ENCODE results near the gene INHA. TPM values are rescaled to one million over a fixed set of nuclear protein-coding genes. Genes with fewer than 3 reads are reported as not detected.
A peak's percentile ranks its signal among the peaks of the same experiment; 100 is the strongest.

INHA gene
- total RNA-seq, 1 donor from 2014 or later = 3.7 TPM

DNA sequence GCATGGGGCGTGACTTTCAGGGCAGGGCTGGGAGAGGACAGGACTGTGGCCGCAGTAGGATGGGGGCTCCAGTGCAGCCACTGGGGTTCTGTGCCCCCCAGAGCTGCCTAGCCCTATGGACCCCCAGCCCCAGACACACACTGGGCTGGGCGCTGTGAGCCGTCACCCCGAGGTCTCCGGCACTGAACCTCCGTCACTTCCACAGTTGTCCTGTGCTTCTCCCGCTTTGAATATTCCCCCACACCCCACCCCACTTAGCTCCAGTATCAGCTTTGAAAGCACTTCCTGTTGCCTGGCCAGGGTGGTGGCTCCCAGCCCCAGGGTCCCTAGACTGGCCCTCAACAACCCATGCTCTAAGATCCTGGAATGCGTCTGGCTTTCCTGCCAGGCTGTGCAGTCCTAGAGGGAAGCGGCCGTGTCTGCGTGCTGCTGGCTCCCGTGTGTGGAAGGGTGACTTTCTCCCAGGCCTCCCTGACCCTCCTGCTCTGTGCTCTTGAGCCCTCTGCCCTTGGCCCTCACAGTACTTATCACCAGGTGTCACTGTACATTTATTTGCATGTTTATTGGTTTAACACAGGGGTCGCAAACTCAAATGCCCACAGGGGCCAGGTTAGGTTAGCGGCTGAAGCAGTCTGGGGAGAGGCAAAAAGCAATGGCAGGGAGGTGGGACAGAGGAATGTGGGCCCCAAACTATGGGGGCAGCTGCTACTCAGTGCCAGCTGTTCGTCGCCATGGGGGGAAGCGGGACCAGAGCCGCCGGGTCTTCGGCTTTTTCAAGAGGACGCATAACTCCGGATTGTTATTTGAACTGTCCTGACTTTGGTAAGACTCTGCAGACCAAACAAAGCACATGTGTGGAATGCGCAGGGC lies 10.7 kb upstream of the INHA start:
- peaks cover 22% of the 10 kb centered on the region for H3K4me1 Mint-ChIP-seq
- H3K9me3 Mint-ChIP-seq = no peaks in the 10 kb centered on the region
- H3K27ac Mint-ChIP-seq = peak overlapping the region; percentile 6
- no peak for DNase-seq (ENCODE audit: low spot score in 2 of 2, unreplicated experiment in 2 of 2)
- peaks cover 37% of the 10 kb centered on the region for H3K36me3 Mint-ChIP-seq
- no peak overlapping the region for H3K4me3 Mint-ChIP-seq
- TF ChIP-seq, protein P1, sequence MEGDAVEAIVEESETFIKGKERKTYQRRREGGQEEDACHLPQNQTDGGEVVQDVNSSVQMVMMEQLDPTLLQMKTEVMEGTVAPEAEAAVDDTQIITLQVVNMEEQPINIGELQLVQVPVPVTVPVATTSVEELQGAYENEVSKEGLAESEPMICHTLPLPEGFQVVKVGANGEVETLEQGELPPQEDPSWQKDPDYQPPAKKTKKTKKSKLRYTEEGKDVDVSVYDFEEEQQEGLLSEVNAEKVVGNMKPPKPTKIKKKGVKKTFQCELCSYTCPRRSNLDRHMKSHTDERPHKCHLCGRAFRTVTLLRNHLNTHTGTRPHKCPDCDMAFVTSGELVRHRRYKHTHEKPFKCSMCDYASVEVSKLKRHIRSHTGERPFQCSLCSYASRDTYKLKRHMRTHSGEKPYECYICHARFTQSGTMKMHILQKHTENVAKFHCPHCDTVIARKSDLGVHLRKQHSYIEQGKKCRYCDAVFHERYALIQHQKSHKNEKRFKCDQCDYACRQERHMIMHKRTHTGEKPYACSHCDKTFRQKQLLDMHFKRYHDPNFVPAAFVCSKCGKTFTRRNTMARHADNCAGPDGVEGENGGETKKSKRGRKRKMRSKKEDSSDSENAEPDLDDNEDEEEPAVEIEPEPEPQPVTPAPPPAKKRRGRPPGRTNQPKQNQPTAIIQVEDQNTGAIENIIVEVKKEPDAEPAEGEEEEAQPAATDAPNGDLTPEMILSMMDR (IDR thresholded peaks at IDR 0.05; ENCODE audit: unreplicated experiment) = no peak
- H3K27me3 Mint-ChIP-seq (ENCODE audit: low read depth) = no peaks in the 10 kb centered on the region

- Mint-ChIP-seq H3K4me1 (peaks cover 22% of the 10 kb centered on the region), H3K36me3 (peaks cover 41% of the 10 kb centered on the region), H3K4me3 (no peak overlapping the region), H3K27me3 (ENCODE audit: low read depth) (no peaks in the 10 kb centered on the region), H3K27ac (no peak overlapping the region), H3K9me3 (no peaks in the 10 kb centered on the region)
- no peak for DNase-seq (ENCODE audit: low spot score in 2 of 2, unreplicated experiment in 2 of 2)
- TF ChIP-seq, protein P1 (IDR thresholded peaks at IDR 0.05; ENCODE audit: unreplicated experiment) = no peak
Measured at GRCh38 chr2:219562049-219563020, 9.8 kb upstream of the INHA start.

DNA sequence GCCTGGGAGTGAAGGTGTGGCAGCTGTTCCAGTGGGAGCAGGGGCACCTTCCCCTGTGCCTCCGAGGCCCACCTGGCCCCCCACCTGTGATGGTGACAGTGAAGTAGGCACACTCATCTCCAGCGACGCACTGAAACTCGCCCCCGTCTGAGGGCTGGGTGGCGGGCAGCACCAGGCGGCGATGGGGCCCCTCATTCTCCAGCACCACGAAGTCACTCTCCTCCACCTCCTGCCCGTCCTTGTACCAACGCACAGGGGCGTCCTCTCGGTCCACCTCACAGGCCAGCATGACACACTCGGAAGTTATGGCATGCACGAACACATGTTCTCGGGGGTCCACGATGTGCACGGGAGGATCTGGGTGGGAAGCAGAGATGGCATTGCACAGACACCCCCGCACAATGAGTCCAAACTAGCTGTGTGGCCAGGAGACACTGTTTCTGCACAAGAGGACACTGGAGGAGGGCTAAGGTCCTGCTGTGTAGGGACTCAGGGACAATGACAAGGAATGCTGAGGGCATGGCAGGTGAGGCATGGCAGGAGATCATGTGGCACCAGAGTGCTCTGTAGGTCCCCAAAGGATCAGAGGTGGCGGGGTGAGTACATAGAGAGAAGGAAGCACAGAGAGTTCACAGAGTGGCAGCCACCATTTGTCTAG lies 8.7 kb upstream of the INHA start:
- Mint-ChIP-seq H3K27ac (no peak overlapping the region), H3K4me1 (peaks cover 24% of the 10 kb centered on the region), H3K27me3 (ENCODE audit: low read depth) (no peaks in the 10 kb centered on the region), H3K9me3 (no peaks in the 10 kb centered on the region), H3K36me3 (peaks cover 44% of the 10 kb centered on the region), H3K4me3 (no peak overlapping the region)
- TF ChIP-seq, protein P1 (IDR thresholded peaks at IDR 0.05; ENCODE audit: unreplicated experiment) = no peak
- no peak for DNase-seq (ENCODE audit: low spot score in 2 of 2, unreplicated experiment in 2 of 2)

DNA sequence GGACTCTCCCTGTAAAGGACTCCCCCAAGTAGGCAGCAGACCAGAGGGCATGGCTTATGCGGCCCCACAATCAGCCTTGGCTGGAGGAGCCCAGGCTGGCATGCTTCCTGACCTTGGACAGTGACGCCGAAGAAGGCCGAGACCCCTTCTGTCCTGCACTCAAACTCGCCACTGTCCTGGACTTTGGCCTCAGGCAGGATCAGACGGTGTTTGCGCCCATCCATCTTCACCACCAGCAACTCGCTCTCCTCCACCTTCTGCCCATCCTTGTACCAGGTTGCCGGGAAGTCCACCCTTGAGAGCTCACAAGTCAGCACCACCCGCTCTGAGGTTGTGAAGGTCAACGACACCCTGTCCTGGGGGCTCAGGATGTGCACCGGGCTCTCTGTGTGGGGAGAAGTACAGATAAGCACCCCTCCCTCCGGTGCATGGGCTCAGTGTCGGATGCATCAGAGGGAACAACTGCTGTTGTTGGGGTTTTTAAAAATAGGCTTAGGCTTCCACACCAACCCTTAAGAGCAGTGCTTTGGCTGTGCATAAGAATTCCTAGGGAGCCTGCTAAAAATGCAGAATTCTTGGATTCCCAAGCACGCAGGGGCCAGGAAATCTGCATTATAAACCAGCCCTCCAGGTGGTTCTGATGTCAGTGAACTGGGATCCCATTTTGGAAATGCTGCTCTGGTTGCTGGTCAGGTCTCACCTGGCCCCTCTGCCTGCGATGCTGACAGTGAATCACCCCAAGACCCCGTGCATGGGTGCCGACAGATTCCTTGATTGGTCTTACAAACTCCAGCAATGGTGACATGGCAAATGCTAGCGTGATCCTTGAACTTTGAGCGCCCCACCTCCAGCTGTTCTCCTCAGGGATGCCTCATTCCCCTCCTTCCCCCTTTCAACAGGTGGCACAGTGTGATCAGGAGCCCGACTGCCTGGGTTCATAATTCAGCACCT lies 6.7 kb upstream of the INHA start:
- Mint-ChIP-seq H3K9me3 (no peaks in the 10 kb centered on the region), H3K27me3 (ENCODE audit: low read depth) (no peaks in the 10 kb centered on the region), H3K4me3 (no peak overlapping the region), H3K4me1 (peaks cover 29% of the 10 kb centered on the region), H3K36me3 (peaks cover 33% of the 10 kb centered on the region), H3K27ac (no peak overlapping the region)
- DNase-seq (ENCODE audit: low spot score in 2 of 2, unreplicated experiment in 2 of 2) = no peak
- TF ChIP-seq, protein P1 (IDR thresholded peaks at IDR 0.05; ENCODE audit: unreplicated experiment) = no peak

Measured in mesothelial cell of epicardium (in vitro differentiated cells).